Measurements from ENCODE around the gene MN1. TPM values are rescaled to one million over a fixed set of nuclear protein-coding genes. Genes with fewer than 3 reads are reported as not detected.

MN1 gene
- total RNA-seq, 4 donors from 2014 or later = 1.7 to 7.0 (median 2.4) TPM

DNA sequence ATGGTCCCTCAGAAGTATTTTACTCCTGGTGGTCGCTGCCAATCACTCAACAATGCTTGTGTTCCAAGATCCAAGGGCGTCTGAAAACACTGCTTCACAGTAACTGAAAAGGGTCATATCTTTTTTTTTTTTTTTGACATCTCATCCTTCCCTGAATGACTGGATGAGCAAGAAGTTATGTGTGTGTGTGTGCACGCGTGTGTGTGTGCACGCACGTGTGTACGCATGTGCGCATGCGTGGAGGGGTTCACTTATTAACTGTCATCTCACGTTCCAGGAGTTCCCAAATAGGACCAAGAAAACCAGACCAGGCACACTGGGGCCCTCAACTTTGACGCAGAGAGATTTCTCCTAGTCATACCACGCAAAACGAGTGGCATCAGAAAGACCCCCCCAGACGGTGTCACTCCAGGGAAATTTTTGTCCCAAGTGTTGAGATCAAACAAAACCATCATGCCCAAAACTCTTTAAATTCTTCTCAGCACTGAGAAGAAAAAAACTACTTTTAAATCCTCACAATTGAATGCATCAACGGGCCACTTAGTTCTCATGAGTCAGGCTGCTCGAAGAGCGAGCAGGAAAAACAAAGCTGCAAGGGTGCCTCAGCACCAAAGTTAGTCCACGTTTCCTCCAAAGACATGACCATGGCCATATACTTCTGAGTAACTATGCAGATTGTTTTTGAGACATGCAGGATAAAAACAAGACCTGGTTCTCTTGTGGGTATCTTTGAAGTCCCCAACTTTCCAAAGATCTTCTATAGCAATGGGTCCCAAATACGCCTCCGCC, 12.9 kb downstream of the MN1 start:
- TF ChIP-seq, protein P1, sequence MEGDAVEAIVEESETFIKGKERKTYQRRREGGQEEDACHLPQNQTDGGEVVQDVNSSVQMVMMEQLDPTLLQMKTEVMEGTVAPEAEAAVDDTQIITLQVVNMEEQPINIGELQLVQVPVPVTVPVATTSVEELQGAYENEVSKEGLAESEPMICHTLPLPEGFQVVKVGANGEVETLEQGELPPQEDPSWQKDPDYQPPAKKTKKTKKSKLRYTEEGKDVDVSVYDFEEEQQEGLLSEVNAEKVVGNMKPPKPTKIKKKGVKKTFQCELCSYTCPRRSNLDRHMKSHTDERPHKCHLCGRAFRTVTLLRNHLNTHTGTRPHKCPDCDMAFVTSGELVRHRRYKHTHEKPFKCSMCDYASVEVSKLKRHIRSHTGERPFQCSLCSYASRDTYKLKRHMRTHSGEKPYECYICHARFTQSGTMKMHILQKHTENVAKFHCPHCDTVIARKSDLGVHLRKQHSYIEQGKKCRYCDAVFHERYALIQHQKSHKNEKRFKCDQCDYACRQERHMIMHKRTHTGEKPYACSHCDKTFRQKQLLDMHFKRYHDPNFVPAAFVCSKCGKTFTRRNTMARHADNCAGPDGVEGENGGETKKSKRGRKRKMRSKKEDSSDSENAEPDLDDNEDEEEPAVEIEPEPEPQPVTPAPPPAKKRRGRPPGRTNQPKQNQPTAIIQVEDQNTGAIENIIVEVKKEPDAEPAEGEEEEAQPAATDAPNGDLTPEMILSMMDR (IDR thresholded peaks at IDR 0.05) = no peak
- TF ChIP-seq POLR2A (IDR thresholded peaks at IDR 0.05) = no peak
- no peak overlapping the region for H3K4me3 ChIP-seq (ENCODE audit: low read depth, poor library complexity, severe bottlenecking)
- WGBS, 2 donors = 93 to 94% methylated on average over 20 of the region's 20 CpGs
- intact Hi-C loops (cut with DNase I; ENCODE audit: low total_unique reads) = no loop called here
- no peak for DNase-seq (ENCODE audit: low spot score in 2 of 2)

DNA sequence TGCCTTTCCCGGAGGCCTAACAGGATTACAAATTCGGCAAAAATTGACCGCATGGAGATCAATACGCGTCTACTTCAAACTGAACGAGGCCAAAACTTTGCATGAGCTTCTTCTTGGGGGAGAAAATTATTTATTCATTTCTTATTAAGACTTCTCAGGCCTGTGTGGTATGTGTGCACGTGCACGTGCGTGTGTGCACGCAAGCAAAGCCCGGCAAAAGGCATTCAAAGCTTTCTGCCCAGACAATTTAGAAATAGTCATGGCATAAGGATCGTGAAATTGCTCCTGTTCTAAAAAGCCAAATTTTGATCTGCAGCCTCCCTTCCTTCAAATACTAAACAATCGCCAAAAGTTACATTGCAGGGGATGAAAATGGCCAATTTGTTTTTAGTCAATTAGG, 14.6 kb downstream of the MN1 start:
- no peak for DNase-seq (ENCODE audit: low spot score in 2 of 2)
- intact Hi-C loops (cut with DNase I; ENCODE audit: low total_unique reads) = no loop called here
- no peak overlapping the region for H3K4me3 ChIP-seq (ENCODE audit: low read depth, poor library complexity, severe bottlenecking)
- 94 to 95% methylated on average over 13 of the region's 13 CpGs for WGBS, 2 donors
- TF ChIP-seq, protein P1 (IDR thresholded peaks at IDR 0.05) = no peak
- TF ChIP-seq POLR2A (IDR thresholded peaks at IDR 0.05) = no peak

DNA sequence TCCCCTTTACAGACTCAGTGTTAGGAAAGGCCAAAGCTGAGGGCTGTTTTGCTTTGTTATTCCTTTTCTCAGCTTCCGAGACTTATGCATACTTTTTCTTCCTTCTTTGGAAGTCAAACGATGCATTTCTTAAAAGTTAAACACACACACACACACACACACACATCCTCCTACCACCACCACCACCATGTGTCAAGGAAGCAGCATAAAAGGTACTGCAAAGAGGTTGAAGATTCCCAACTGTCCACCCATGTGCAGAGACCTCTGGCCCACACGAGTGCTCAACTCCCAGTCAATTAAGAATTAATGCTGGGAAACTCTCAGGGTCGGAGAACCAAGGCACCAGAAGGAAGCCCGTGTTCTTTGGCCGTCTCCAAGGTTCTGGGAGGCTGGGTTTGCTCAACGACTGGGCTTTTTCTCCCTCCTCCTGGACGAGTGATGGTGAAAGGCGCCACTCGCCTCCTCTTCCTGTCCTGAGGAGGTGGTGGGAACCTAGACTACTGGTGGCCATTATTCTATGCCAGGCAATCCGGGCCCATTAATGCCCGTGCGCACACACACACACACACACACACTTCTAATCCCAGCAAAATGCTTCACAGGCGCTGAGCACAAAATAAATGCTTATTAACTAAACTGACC, 15.1 kb downstream of the MN1 start:
- TF ChIP-seq, protein P1 (IDR thresholded peaks at IDR 0.05) = no peak
- no peak for DNase-seq (ENCODE audit: low spot score in 2 of 2)
- intact Hi-C loops (cut with DNase I; ENCODE audit: low total_unique reads) = no loop called here
- WGBS, 2 donors = 79% methylated on average over 14 of the region's 14 CpGs
- H3K4me3 ChIP-seq (ENCODE audit: low read depth, poor library complexity, severe bottlenecking) = no peak overlapping the region

DNA sequence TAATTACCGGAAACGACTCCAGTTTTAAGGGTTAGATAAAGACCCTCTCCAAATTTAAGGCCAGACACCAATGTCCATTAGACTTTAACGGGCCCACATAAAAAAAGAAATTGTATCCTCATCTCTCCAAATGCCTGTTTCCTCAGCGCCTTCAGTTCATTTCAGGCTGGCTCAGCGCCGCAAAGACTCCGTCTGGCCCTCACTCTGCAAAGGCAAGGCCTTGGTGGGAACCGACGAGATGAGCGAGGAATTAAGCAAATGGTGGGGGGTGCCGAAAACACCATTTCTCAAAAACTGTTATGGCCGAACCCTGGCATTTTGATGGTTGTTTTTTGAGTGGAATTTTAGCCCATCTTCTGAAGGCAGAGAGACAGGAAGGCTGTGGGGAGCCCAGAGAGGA, 15.7 kb downstream of the MN1 start:
- TF ChIP-seq, protein P1 (IDR thresholded peaks at IDR 0.05) = no peak
- TF ChIP-seq POLR2A (IDR thresholded peaks at IDR 0.05) = no peak
- intact Hi-C loops (cut with DNase I; ENCODE audit: low total_unique reads) = no loop called here
- DNase-seq (ENCODE audit: low spot score in 2 of 2) = no peak
- WGBS, 2 donors = 72 to 76% methylated on average over 12 of the region's 12 CpGs
- no peak overlapping the region for H3K4me3 ChIP-seq (ENCODE audit: low read depth, poor library complexity, severe bottlenecking)

DNA sequence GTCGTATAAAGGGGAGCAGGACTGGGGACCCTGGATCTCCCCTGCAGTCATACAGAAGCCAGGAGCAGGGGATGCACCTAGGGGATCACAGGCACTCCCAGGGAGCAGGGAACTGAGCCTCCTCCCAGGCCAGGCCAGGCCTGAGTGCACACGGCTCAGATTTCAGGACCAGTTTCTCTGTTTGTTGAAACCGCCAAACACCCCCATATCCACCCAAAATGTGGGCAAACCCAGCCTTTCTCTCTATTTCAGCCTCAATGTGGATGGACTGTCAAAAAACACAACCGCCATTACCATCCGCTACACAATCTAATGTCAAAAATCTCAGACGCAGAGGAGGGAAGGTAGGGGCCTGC, 17.5 kb downstream of the MN1 start:
- DNase-seq (ENCODE audit: low spot score in 2 of 2) = no peak
- 81 to 85% methylated on average over 6 of the region's 6 CpGs for WGBS, 2 donors
- intact Hi-C loops (cut with DNase I; ENCODE audit: low total_unique reads) = no loop called here
- H3K4me3 ChIP-seq (ENCODE audit: low read depth, poor library complexity, severe bottlenecking) = no peak overlapping the region
- TF ChIP-seq POLR2A (IDR thresholded peaks at IDR 0.05) = no peak
- TF ChIP-seq, protein P1 (IDR thresholded peaks at IDR 0.05) = no peak
